K562 (cell line): ENCODE measurements around the gene CHD5. TPM values are rescaled to one million over a fixed set of nuclear protein-coding genes. Genes with fewer than 3 reads are reported as not detected.

Source experiments
- ATF1 ChIP-seq, 2 experiments: fragments of 450-650 bp in 1 of 2; IDR thresholded peaks; 2 replicates each; pipeline ENCODE4 v1.6.1; 2016; ENCODE audit warnings: missing compliant biosample characterization in 1 of 2, missing genetic modification characterization in 1 of 2
- ATF2 ChIP-seq: sonication (generic); formaldehyde crosslinking; IDR thresholded peaks from 2 replicates; pipeline ENCODE4 v1.8.1; 2022; ENCODE audit warnings: missing genetic modification reagents
- CEBPZ ChIP-seq: fragments of 150-350 bp; IDR thresholded peaks from 2 replicates; pipeline ENCODE4 v1.6.1; 2014; ENCODE audit warnings: low read depth, mild to moderate bottlenecking, low read length, borderline replicate concordance
- CREBBP ChIP-seq: IDR thresholded peaks from one replicate; pipeline ENCODE4 v1.6.1; 2012; ENCODE audit warnings: low read depth, mild to moderate bottlenecking, control low read depth, inconsistent platforms, low read length
- GABPA ChIP-seq: fragments of 200-800 bp; sonication (Bioruptor generic); conservative IDR thresholded peaks from 2 replicates; pipeline ENCODE4 v1.6.1; 2016; ENCODE audit warnings: low read depth, missing genetic modification characterization, missing compliant biosample characterization
- HNRNPL ChIP-seq: fragments of 200-400 bp; formaldehyde crosslinking; IDR thresholded peaks from 2 replicates; pipeline ENCODE4 v1.6.1; 2017; ENCODE audit warnings: low read depth, mild to moderate bottlenecking, low read length
- ID3 ChIP-seq, 2 experiments: fragments of 250-450 bp in 1 of 2; fragments of 450-650 bp in 1 of 2; sonication (Bioruptor Pico) in 1 of 2; IDR thresholded peaks; 2 replicates each; pipeline versions ENCODE4 v1.6.1 to v1.8.0; 2016 to 2021; ENCODE audit warnings: mild to moderate bottlenecking in 2 of 2, moderate library complexity in 2 of 2, missing compliant biosample characterization in 1 of 2, missing genetic modification characterization in 1 of 2
- L3MBTL2 ChIP-seq: fragments of 450-650 bp; IDR thresholded peaks from 2 replicates; pipeline ENCODE4 v1.6.1; 2016; ENCODE audit warnings: mild to moderate bottlenecking, moderate library complexity
- PURB ChIP-seq: sonication (generic); formaldehyde crosslinking; IDR thresholded peaks from 2 replicates; pipeline ENCODE4 v1.9.0; 2021; ENCODE audit warnings: low read depth, mild to moderate bottlenecking, missing genetic modification reagents
- SAP30 ChIP-seq: fragments of 200-600 bp; sonication (generic); IDR thresholded peaks from 2 replicates; pipeline ENCODE4 v1.6.1; 2012; ENCODE audit warnings: borderline replicate concordance, low read depth, mild to moderate bottlenecking, moderate library complexity, low read length, control low read depth, inconsistent platforms; ENCODE audit not compliant: insufficient read depth, poor library complexity, severe bottlenecking
- SIN3B ChIP-seq: fragments of 450-650 bp; IDR thresholded peaks from 2 replicates; pipeline ENCODE4 v1.6.1; 2017; ENCODE audit warnings: low read depth, mild to moderate bottlenecking, moderate library complexity
- SMARCB1 ChIP-seq: IDR thresholded peaks from 2 replicates; pipeline ENCODE4 v1.6.1; 2011; ENCODE audit warnings: improper control_type of control experiment, low read depth; ENCODE audit not compliant: insufficient read length
- SPI1 ChIP-seq: IDR thresholded peaks from 2 replicates; pipeline ENCODE4 v1.6.1; 2011; ENCODE audit warnings: low read depth, low read length, control low read depth, borderline replicate concordance
- SRSF9 ChIP-seq: fragments of 200-400 bp; formaldehyde crosslinking; IDR thresholded peaks from 2 replicates; pipeline ENCODE4 v1.6.1; 2017; ENCODE audit warnings: low read depth, low read length, borderline replicate concordance
- ZBTB7A ChIP-seq: IDR thresholded peaks from 2 replicates; pipeline ENCODE4 v1.6.1; 2011; ENCODE audit warnings: low read depth, mild to moderate bottlenecking, low read length, moderate library complexity, borderline replicate concordance; ENCODE audit not compliant: control insufficient read depth
- ZEB2 ChIP-seq: fragments of 450-650 bp; IDR thresholded peaks from 2 replicates; pipeline ENCODE4 v1.6.1; 2016
- ZNF239 ChIP-seq: fragments of 250-450 bp; sonication (Bioruptor Pico); IDR thresholded peaks from 2 replicates; pipeline ENCODE4 v1.4.0; 2020; ENCODE audit warnings: mild to moderate bottlenecking
- ZNF384 ChIP-seq: IDR thresholded peaks from 2 replicates; pipeline ENCODE4 v1.6.1; 2012; ENCODE audit warnings: low read depth, low read length, improper control_type of control experiment
- ZSCAN29 ChIP-seq: fragments of 450-650 bp; IDR thresholded peaks from 2 replicates; pipeline ENCODE4 v1.6.1; 2017
- ZZZ3 ChIP-seq: fragments of 450-650 bp; IDR thresholded peaks from 2 replicates; pipeline ENCODE4 v1.6.1; 2016; ENCODE audit warnings: antibody characterized with exemption, mild to moderate bottlenecking, moderate library complexity
- polyA plus RNA-seq, 8 experiments: library from polyadenylated mRNA; depleted of rRNA in 4 of 8; stranded (reverse) in 5 of 8; unstranded in 3 of 8; fragments of >200 nt; fragmentation: Nextera tagmentation in 2 of 8; fragmentation: Illumina TruSeq in 1 of 8; extraction: Ambion mirVana in 2 of 8; extraction: Trizol in 1 of 8; gene quantifications; 2 replicates each; pipeline versions ENCODE4 v1.2.1 to v1.2.3, GENCODE V29; 2011 to 2014; ENCODE audit warnings: inconsistent platforms in 1 of 8, missing spikeins in 1 of 8
- total RNA-seq, 7 experiments: library from RNA; depleted of rRNA in 6 of 7; stranded (reverse); fragments of >200 nt in 6 of 7; fragmentation: Illumina TruSeq in 2 of 7; extraction: Trizol in 2 of 7; gene quantifications; 2 replicates each; pipeline versions ENCODE4 v1.2.1 to v1.2.3, GENCODE V29; 2011 to 2021; ENCODE audit warnings: low replicate concordance in 1 of 7

Gene CHD5
- total and polyA plus RNA-seq, 9 of the 15 experiments (the other 6 are each of a cell fraction or from before 2014, with no cell fraction given), result 0.03 to 0.52 (median 0.11) TPM; not detected in 2

- TF ChIP-seq ZEB2, result no peak
- TF ChIP-seq ATF1 (CRISPR knock-in tag; IDR thresholded peaks at IDR 0.05), result no peak
- TF ChIP-seq ATF1 (tag; IDR thresholded peaks at IDR 0.05), result peak; percentile 77
- 0 out of 2 replicates have a peak, but pooled peaks have one; percentile 48 for TF ChIP-seq ZSCAN29
- peak; percentile 73; the same call in 1 of the 2 replicates for TF ChIP-seq HNRNPL
- TF ChIP-seq SRSF9, result no peak
- peak; percentile 51; the same call in 1 of the 2 replicates for TF ChIP-seq ZNF384
- TF ChIP-seq ZBTB7A, result peak; percentile 61; the same call in 1 of the 2 replicates
- TF ChIP-seq SMARCB1, result no peak
- TF ChIP-seq ZZZ3, result 0 out of 2 replicates have a peak, but pooled peaks have one; percentile 64
- peak; percentile 98 for TF ChIP-seq L3MBTL2
- peak; percentile 83 for TF ChIP-seq SAP30
- TF ChIP-seq GABPA (tag), result no peak
- TF ChIP-seq SIN3B, result peak; percentile 82
- TF ChIP-seq PURB (CRISPR knock-in tag), result no peak
- no peak for TF ChIP-seq ID3 (CRISPR knock-in tag; IDR thresholded peaks at IDR 0.05)
- 0 out of 2 replicates have a peak, but pooled peaks have one; percentile 38 for TF ChIP-seq ID3 (tag; IDR thresholded peaks at IDR 0.05)
- TF ChIP-seq CEBPZ, result no peak; the same call in 1 of the 2 replicates
- no peak for TF ChIP-seq CREBBP
- TF ChIP-seq ATF2 (CRISPR knock-in tag), result no peak
- TF ChIP-seq ZNF239 (CRISPR knock-in tag), result no peak
- peak; percentile 74; the same call in 1 of the 2 replicates for TF ChIP-seq SPI1
These were observed 19.4 kb upstream of the CHD5 start, which contains the start of gene RPL22 (continued) for GRCh38 chr1:6199298-6200187.
